AML-193 (cell line): ENCODE data around the gene SLC4A7.
"Not testable (repeated sequence)": the region's sequence is repeated elsewhere in the genome, so short reads cannot be mapped to it uniquely, and the experiment has no call there.

Experiments used
- DNase-seq, 2 experiments: peaks; one replicate each; lab custom pipeline; 2025; lab: John Stamatoyannopoulos, UW

Gene SLC4A7

DNA sequence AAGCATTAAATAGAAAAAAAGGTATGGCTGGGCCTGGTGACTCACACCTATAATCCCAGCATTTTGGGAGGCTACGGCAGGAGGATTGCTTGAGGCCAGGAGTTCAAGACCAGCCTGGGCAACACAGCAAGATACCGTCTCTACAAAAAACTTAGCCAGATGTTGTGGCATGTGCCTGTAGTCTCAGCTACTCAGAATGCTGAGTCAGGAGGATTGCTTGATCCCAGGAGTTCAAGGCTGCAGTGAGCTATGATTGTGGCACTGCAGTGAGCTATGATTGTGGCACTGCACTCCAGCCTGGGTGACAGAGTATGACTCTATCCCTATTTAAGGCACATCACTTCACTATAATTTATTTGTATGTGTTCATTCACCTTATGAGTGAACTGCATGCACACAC is 54.3 kb downstream of the SLC4A7 start:
- no peak for DNase-seq

GRCh38 chr3:27428446-27428845 is 55.7 kb downstream of the SLC4A7 start:
- DNase-seq: no peak

GRCh38 chr3:27426926-27427325 is 57.3 kb downstream of the SLC4A7 start:
- no peak for DNase-seq

GRCh38 chr3:27425896-27426565 is 58.2 kb downstream of the SLC4A7 start:
- DNase-seq: no peak

- not testable (repeated sequence) for DNase-seq
Observed at GRCh38 chr3:27424812-27425521, 59.2 kb downstream of the SLC4A7 start.

DNA sequence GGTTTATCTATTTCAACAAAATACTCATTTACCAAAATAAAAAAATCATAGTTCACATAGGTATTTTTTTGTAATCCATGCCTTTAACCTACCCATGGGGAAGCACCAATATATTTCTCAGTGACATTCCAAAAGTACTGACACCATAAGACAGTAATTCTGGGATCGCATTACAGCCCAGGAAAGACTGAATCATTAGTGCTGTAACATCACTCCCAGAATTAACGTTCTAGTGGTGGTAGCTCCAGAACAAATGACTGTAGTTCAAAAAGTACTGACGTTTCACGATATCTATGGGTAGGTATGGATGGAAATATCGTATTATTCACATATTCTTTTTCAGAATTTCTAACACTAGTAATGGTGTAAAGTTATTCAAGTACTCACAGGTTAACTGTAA is 60.7 kb downstream of the SLC4A7 start:
- no peak for DNase-seq

DNA sequence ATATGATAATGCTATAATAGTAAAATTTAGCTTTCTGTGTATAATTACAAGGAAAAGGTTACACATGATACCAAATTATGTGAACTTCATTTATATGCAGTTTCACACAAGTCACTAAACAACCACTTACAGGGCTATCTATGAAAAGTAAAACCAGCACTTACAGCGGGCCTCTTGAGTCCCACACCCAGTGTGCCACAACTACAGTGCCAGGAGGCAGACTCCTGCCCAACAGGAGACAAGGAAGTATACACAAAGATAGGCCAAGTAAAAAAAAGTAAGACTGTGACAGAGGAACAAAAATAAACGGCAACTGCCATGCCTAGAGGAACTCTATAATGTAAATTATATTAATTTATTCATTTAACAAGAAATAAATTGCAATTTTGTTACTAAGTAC is 61.6 kb downstream of the SLC4A7 start:
- DNase-seq: no peak

DNA sequence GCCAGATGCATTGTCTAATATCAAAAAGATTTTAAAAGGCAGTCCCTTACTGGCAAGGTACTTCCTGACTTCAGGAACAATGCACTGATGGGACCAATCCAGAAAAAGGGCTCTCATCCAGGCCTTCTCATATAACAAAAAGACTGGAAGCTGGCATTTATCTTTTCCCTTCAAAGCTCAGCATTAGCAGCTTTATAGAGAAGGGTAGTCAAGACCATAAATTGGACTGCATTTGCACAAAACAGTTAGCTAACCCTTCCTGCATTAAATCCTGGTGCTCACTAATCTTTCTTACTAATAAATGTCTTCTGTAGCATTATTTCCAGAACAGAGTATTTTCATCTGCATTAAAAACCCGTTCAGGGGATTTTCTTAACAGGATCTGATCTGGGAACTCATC is 69.0 kb downstream of the SLC4A7 start:
- no peak for DNase-seq

DNA sequence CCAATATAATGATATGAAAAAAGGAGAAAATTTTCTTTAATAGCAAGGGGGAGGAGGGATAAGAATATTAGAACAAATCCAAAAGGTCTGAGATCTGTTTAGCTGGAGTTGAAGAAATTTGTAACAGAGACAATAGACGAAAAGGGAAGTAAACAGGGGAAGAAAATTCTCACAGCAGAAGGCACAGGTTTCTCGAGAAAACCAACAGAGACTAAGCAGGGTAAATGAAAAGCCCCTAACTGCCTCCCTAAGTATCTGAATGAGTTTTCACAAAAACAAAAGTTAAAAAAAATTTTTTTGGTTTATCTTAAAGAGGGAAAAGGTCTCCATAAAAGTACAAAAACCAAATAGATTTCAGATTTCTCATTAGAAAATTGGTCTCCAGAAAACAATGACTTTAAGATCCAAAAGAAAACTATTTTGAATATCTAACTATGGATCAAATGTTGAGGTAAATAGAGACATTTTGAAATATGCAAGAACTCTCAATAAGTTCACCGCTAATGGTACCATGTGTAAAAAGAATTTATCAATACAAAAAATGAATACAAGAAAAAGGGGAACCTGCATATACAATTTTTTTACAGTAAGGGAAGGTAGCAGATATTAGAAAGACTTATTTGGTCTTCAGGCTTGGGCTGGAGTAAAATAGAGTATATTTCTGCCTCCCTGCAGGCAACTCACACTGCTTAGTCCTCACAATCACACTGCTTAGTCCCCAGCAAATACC is 91.1 kb downstream of the SLC4A7 start:
- no peak for DNase-seq

- not testable (repeated sequence) for DNase-seq
Observed at GRCh38 chr3:27392414-27392813, 91.8 kb downstream of the SLC4A7 start.

DNA sequence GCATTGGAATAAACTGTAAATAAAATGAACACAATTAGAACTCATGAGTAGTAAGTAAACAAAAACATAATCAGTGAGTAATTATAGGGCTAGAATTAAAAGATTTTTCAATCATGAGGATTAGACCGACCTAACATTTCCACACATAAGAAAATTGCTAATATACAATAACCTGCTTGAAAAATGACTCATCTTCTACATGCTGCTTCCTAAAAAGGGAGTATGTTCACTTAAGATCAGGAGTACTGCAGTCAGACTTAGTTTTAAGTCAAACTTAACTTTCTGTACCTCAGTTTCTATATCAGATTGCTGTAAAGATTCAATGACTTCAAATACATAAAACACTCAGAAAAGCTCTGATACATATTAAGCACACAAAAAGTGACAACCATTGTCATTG is 92.4 kb downstream of the SLC4A7 start:
- DNase-seq: no peak

GRCh38 chr3:27387625-27388024 is 96.6 kb downstream of the SLC4A7 start:
- no peak for DNase-seq

DNA sequence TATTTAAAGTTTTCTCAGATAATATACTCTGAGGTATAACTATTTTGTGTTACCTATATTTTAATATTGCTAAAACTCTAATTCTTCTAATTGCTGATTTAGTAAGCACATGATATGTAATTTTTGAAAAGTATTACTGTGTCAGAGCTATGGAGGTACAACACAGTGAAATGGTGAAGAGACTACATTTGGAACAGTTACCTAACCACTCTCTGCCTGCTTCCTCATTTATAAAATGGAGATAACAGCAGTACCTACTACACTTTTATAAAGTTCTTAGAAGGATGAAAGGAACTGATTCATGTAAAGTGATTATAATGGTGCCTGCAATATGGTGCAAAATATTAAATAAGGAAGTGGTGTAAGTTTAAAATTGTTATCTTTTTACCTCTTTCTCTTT is 98.7 kb downstream of the SLC4A7 start:
- peak; percentile 6 to 15 for DNase-seq

DNA sequence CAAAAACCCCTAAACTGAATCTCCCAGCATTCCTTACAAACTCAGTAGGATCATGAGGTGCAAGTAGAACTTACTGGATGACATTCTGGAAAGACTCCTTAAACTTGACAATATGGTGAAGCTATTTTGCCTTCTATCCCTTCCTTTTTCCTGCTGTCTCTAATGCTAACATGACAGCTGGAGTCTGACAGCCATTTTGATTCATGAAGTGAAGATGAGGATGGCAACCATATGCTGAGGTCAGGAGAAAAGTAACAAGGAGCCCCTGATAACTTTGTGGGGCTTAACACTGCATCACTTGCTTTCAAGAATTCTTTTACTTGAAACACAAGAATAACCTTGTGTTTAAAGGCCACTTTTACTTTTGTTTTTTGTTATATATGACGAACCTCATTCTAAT is 100.0 kb downstream of the SLC4A7 start:
- DNase-seq: no peak

DNA sequence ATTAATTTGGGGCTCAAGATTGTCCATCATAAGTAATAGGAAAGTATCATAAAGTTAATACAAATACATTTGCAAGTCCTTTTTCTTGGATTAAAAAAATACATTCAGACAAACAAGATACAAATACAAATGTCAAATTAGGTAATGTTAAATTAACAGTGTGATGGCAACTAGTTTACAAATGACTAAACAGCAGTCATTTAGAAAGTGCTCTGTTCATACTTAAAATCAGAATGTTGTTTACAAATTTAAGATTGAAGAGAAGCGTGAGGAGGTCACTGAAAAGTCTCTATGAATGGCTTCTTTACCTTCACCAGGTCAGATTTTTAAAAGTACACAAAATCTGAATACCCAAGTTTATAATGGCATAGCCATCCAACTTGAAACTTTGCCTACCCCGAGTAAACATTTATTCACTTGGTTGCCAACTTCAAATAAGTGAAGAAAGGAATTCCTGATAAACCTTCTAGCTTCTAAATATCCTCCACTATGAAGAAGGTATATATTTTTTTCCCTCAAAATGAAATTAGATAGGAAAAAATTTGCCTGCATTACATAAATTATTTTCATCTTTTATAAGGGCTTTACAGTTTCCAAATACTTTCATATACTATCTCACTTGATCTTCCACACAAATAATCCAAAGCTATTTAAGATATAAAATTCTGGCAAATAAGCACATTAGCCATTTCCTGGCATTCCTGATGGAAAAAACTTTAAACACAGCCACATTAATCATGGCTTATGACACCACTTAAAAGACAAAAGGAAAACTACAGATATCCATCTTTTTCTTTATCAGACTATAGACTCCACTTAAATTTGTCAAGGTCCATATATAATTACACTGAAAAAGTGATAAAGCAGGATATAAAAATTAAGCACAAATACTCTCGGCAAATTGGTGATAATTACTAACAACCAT is 103.5 kb downstream of the SLC4A7 start:
- DNase-seq: no peak

- DNase-seq: no peak
Observed at GRCh38 chr3:27378331-27378730, 105.9 kb downstream of the SLC4A7 start.

DNA sequence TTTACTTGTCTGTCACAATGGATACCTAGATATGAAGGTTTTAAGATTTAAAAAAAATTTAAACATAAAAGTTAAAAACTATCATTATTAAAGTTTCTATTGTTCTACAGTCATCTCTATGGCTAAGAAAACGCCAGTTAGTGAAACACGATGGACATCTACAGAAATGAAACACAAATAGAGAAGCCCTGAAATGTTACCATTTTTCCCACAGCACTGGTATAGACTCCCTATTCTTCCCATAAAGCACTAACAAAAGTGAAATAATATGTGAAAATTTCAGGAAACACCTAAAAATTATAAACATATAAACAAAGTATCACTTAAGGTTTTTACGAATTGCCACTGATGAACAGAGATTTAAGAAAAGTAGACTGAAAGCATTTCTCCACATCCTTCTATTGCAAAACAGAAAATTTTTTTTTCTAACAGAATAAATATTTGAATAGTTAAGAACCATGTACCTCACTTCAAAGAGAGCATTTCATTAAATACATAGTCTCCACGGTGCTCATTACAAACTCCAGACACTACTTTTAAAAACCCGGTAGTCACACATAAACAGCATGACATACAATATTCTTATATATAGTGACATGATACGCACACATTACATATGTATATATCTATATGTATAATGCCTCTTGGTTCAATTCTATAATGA is 107.9 kb downstream of the SLC4A7 start:
- no peak for DNase-seq

DNA sequence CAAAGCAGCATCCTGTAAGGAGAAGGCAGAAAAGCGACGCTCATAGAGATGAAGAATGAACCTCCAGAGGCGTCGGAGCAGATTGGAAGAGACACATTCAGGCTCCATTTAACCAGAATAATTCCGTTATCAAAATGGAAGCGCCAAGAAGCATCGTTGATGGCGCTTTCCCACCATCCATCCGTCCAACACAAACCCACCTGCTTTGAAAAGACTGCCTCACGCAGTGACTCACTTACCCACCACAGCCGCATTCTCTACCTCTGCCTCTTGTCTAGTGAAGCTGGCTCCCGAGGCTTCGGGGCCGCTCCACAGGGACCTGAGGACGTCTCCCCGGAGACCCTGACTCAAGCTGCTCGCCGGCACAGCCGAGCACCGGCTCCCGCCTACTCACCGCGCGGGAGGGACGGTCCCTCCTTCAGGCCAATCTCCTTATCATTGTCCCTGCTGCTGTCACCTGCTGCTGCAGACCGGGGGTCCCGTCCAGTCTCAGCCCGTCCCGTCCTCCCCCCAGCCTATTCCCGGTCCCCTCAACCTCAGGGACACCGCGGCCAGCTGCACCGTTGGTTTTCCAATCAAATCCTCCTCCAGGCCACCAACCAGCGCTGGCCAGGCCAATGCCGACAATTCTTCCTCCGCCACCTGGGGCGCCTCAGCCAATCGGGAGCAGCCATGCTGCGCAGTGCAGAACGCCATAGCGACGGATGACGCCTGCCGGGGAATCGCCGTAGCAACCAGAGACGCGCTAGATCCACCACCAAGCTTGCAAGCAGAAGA is 115.2 kb downstream of the SLC4A7 start, which contains the start of gene NEK10:
Gene NEK10 (minus strand): TSS at position 553 of the 777 bp plus-strand sequence. CDS start 16,501 bp downstream, outside the sequence.
- peak; percentile 87 to 90 for DNase-seq

DNA sequence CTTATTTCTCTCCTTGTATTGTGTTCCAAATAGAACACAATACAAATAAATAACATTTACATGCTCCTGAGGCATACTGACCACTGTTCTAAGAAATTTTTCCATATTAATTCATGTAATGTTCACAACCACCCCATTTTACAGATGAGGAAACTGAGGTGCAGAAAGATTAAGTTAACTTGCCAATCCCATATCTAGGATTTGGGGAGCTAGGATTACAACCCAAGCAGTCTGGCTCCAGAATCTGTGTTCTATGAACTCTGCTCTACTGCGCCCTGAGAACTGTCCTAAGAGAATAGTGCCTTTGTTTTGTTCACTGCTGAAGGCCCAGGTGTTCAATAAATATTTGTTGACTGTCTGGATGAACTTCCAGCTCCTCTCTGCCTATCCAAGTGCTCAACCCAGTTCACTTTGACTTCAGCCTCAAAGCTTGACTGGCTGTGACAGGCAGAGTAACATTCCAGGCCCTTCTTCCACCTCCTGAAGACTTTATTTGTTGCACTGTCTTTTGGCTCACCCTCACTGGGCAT is 118.1 kb downstream of the SLC4A7 start:
- no peak for DNase-seq
